ENCODE measurements around the gene KCND3. TPM values are rescaled to one million over a fixed set of nuclear protein-coding genes. Genes with fewer than 3 reads are reported as not detected.

The KCND3 gene
- total RNA-seq, 1 donor from 2014 or later: 5.5 TPM

DNA sequence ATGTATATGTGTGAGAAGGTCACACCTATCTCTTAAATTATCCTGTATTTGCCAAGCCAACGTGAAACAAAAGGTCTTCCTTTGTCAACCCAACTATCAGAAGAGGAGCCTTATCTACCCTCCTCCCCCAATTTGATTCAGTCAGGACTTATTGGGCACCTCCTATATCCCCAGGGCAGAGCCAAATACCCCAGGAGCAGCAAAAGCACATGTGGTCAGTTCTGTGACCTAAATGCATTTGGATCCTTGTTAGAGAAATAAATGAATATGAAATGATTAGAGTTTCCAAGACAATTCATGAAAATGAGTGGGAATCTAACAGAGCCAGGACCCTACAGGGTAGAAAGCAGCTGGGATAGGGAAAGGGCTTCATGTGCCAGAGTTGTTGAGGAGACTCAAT is 37.0 kb upstream of the KCND3 start:
- no peaks in the 10 kb centered on the region for H3K9me3 ChIP-seq
- no peaks in the 10 kb centered on the region for H3K4me1 ChIP-seq
- ATAC-seq (no peak), DNase-seq (no peak)
- TF ChIP-seq, protein P1, sequence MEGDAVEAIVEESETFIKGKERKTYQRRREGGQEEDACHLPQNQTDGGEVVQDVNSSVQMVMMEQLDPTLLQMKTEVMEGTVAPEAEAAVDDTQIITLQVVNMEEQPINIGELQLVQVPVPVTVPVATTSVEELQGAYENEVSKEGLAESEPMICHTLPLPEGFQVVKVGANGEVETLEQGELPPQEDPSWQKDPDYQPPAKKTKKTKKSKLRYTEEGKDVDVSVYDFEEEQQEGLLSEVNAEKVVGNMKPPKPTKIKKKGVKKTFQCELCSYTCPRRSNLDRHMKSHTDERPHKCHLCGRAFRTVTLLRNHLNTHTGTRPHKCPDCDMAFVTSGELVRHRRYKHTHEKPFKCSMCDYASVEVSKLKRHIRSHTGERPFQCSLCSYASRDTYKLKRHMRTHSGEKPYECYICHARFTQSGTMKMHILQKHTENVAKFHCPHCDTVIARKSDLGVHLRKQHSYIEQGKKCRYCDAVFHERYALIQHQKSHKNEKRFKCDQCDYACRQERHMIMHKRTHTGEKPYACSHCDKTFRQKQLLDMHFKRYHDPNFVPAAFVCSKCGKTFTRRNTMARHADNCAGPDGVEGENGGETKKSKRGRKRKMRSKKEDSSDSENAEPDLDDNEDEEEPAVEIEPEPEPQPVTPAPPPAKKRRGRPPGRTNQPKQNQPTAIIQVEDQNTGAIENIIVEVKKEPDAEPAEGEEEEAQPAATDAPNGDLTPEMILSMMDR (IDR thresholded peaks at IDR 0.05): no peak
- no peaks in the 10 kb centered on the region for H3K27me3 ChIP-seq (ENCODE audit: low read depth)
- H3K4me3 ChIP-seq: no peak overlapping the region
- no peaks in the 10 kb centered on the region for H3K36me3 ChIP-seq
- intact Hi-C loops (cut with DNase I): no loop called here
- no peak overlapping the region for H3K27ac ChIP-seq

- Histone ChIP-seq H3K27me3 (ENCODE audit: low read depth) (no peaks in the 10 kb centered on the region), H3K4me3 (no peak overlapping the region), H3K27ac (no peak overlapping the region), H3K9me3 (no peaks in the 10 kb centered on the region), H3K36me3 (no peaks in the 10 kb centered on the region), H3K4me1 (no peaks in the 10 kb centered on the region)
- DNase-seq (no peak), ATAC-seq (no peak)
- intact Hi-C loops (cut with DNase I): no loop called here
- TF ChIP-seq, protein P1 (IDR thresholded peaks at IDR 0.05): no peak
Observed at GRCh38 chr1:112026016-112026415, 36.5 kb upstream of the KCND3 start.

DNA sequence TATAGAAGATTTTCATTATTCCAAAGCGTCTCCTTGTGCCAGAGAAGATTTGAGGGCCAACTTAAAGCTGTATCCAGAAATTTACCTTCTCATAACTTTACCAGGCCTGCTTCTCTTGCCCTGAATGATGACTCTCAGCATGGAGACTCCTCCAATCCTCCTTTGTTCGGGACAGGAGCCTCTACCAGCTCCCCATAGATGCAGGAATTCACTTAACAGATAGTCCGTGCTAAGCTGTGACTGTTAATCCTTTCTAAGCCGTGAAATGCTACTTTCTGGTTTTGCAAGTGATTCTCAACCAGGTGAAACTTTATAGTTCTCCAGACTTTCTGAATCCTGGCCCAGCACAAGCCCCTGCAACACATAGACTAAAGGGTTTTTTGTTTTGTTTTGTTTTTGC is 31.8 kb upstream of the KCND3 start:
- DNase-seq (no peak), ATAC-seq (no peak)
- H3K27me3 ChIP-seq (ENCODE audit: low read depth): no peaks in the 10 kb centered on the region
- H3K9me3 ChIP-seq: no peaks in the 10 kb centered on the region
- no peaks in the 10 kb centered on the region for H3K36me3 ChIP-seq
- no peak overlapping the region for H3K27ac ChIP-seq
- intact Hi-C loops (cut with DNase I): no loop called here
- H3K4me3 ChIP-seq: no peak overlapping the region
- TF ChIP-seq, protein P1 (IDR thresholded peaks at IDR 0.05): no peak
- H3K4me1 ChIP-seq: no peaks in the 10 kb centered on the region

- TF ChIP-seq, protein P1 (IDR thresholded peaks at IDR 0.05): no peak
- intact Hi-C loops (cut with DNase I): no loop called here
- DNase-seq (no peak), ATAC-seq (no peak)
- no peak overlapping the region for H3K27ac ChIP-seq
- no peaks in the 10 kb centered on the region for H3K4me1 ChIP-seq
- H3K9me3 ChIP-seq: no peaks in the 10 kb centered on the region
- no peaks in the 10 kb centered on the region for H3K27me3 ChIP-seq (ENCODE audit: low read depth)
- no peak overlapping the region for H3K4me3 ChIP-seq
- no peaks in the 10 kb centered on the region for H3K36me3 ChIP-seq
Observed at GRCh38 chr1:112017183-112017582, 27.7 kb upstream of the KCND3 start.

DNA sequence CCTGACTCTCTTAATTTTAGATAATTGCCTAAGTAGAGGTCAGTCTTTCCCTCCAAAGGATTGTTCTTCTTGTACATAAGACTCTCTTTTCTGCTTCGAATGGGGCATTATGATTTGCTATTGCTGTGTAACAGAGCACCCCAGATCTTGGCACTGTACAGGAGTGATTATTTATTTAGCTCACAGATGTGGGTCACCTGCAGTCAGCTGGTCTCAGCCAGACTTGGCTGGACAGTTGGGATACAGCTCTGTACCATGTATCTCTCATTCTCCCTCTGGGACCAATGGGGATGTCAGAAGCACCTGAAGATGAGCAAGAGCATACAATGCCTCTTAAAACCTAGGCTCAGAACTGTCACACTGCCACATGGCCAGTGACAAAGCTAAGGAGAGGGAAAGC is 23.4 kb upstream of the KCND3 start:
- DNase-seq (no peak), ATAC-seq (no peak)
- no peak overlapping the region for H3K27ac ChIP-seq
- H3K27me3 ChIP-seq (ENCODE audit: low read depth): no peaks in the 10 kb centered on the region
- TF ChIP-seq, protein P1 (IDR thresholded peaks at IDR 0.05): no peak
- H3K36me3 ChIP-seq: no peaks in the 10 kb centered on the region
- H3K9me3 ChIP-seq: no peaks in the 10 kb centered on the region
- intact Hi-C loops (cut with DNase I): no loop called here
- H3K4me1 ChIP-seq: no peaks in the 10 kb centered on the region
- H3K4me3 ChIP-seq: no peak overlapping the region

DNA sequence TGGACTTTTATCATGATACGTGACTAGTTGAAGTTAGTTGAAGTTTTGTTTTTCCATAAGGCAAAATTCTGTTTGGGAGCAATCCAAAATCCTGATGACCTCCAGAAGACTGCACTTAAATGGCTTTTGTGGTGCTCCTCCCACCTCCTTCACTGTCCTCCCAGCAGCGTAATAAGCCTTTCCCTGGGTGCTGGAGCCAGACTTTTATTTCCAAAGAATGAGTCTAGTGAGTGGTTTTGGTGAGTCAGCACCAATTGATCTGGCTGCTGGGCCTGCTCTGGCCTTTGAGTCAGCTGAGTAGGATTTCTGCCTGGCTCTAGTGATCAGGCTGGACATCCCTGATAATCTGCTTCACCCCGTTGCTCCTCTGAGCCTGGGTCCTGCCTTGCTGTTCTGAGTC is 21.7 kb upstream of the KCND3 start:
- H3K9me3 ChIP-seq: no peaks in the 10 kb centered on the region
- TF ChIP-seq, protein P1 (IDR thresholded peaks at IDR 0.05): no peak
- no peaks in the 10 kb centered on the region for H3K4me1 ChIP-seq
- ATAC-seq (peak in 1 of 2 donors; percentile 18), DNase-seq (no peak)
- H3K27me3 ChIP-seq (ENCODE audit: low read depth): no peaks in the 10 kb centered on the region
- H3K36me3 ChIP-seq: no peaks in the 10 kb centered on the region
- no peak overlapping the region for H3K27ac ChIP-seq
- H3K4me3 ChIP-seq: no peak overlapping the region
- intact Hi-C loops (cut with DNase I): no loop called here
